NT2/D1 (cell line): ENCODE results near the gene PBRM1.
"Not testable (repeated sequence)": the region's sequence is repeated elsewhere in the genome, so short reads cannot be mapped to it uniquely, and the experiment has no call there.

Experiments used
- DNase-seq: peaks from one replicate; pipeline ENCODE4 v3.0.0-alpha.2; 2011; ENCODE audit warnings: low read depth, low spot score
- H3K27me3 ChIP-seq: 2 replicates; pipeline ENCODE4 v1.6.0; 2011; ENCODE audit warnings: mild to moderate bottlenecking; ENCODE audit not compliant: insufficient read length, insufficient read depth
- H3K36me3 ChIP-seq: 2 replicates; pipeline ENCODE4 v1.6.1; 2011; ENCODE audit warnings: mild to moderate bottlenecking, low read length, mixed read lengths; ENCODE audit not compliant: insufficient read depth, insufficient read length
- H3K4me1 ChIP-seq: 2 replicates; pipeline ENCODE4 v1.5.1; 2011; ENCODE audit not compliant: insufficient read depth, insufficient read length
- H3K4me3 ChIP-seq: 2 replicates; pipeline ENCODE4 v1.5.1; 2011; ENCODE audit warnings: low read depth; ENCODE audit not compliant: insufficient read length
- H3K9ac ChIP-seq: 2 replicates; pipeline ENCODE4 v1.6.0; 2011; ENCODE audit warnings: low read depth; ENCODE audit not compliant: insufficient read length
- H3K9me3 ChIP-seq: 2 replicates; pipeline ENCODE4 v1.5.1; 2011; ENCODE audit warnings: mild to moderate bottlenecking, low read length; ENCODE audit not compliant: insufficient read depth
- SUZ12 ChIP-seq: IDR thresholded peaks from 2 replicates; pipeline ENCODE4 v1.6.1; 2011; ENCODE audit not compliant: insufficient read length, insufficient read depth; ENCODE audit errors: extremely low read depth
- YY1 ChIP-seq: IDR thresholded peaks from 2 replicates; pipeline ENCODE4 v1.6.1; 2011; ENCODE audit not compliant: insufficient read length, insufficient read depth
- ZNF274 ChIP-seq: IDR thresholded peaks from 2 replicates; pipeline ENCODE4 v1.6.1; 2011; ENCODE audit warnings: mild to moderate bottlenecking, low read depth, low read length

The PBRM1 gene

GRCh38 chr3:52685709-52686691 is at the start of gene PBRM1, which contains the start of gene GNL3:
Gene PBRM1, minus strand, starts transcription at chr3:52685913.
Gene GNL3, plus strand, starts transcription at chr3:52686032. Its CDS starts 61 bp downstream, at chr3:52686093.
- peaks cover 56% of the 10 kb centered on the region for H3K36me3 ChIP-seq
- DNase-seq: peak; percentile 95
- TF ChIP-seq SUZ12: no peak
- TF ChIP-seq YY1: no peak
- no peak for TF ChIP-seq ZNF274

GRCh38 chr3:52733256-52733891 is 47.7 kb upstream of the PBRM1 start:
- Histone ChIP-seq H3K27me3 (no peaks in the 10 kb centered on the region), H3K36me3 (peaks cover 74% of the 10 kb centered on the region), H3K4me1 (no peaks in the 10 kb centered on the region), H3K4me3 (no peak overlapping the region), H3K9me3 (peaks cover 38% of the 10 kb centered on the region), H3K9ac (no peak overlapping the region)
- DNase-seq: no peak
- no peak for TF ChIP-seq YY1
- TF ChIP-seq ZNF274: peak; percentile 54

More at GRCh38 chr3:52685709-52686691, at the start of gene PBRM1, which contains the start of gene GNL3:
- Histone ChIP-seq H3K4me1 (peaks cover 2% of the 10 kb centered on the region), H3K27me3 (no peaks in the 10 kb centered on the region), H3K9me3 (no peaks in the 10 kb centered on the region), H3K4me3 (peak within 1 kb of the TSS; percentile 96), H3K9ac (peak within 1 kb of the TSS; percentile 94)

DNA sequence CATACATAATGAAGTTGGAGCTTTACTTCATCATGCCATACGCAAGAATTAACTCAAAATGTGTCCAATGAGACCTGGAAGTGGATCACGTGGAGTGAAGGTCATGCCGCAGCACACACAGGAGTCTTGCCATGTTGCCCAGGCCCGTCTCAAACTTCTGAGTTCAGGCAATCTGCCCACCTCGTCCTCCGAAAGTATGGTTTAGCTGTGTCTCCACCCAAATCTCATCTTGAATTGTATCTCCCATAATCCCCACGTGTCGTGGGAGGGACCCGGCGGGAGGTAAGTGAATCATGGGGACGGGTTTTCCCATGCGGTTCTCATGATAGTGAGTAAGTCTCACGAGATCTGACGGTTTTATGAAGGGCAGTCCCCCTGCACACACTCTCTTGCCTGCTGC is 45.9 kb upstream of the PBRM1 start:
- Histone ChIP-seq H3K4me3 (no peak overlapping the region), H3K9ac (no peak overlapping the region), H3K36me3 (peaks cover 60% of the 10 kb centered on the region), H3K27me3 (no peaks in the 10 kb centered on the region), H3K4me1 (no peaks in the 10 kb centered on the region), H3K9me3 (peaks cover 38% of the 10 kb centered on the region)
- no peak for DNase-seq
- TF ChIP-seq ZNF274 (no peak), SUZ12 (no peak), YY1 (no peak)

DNA sequence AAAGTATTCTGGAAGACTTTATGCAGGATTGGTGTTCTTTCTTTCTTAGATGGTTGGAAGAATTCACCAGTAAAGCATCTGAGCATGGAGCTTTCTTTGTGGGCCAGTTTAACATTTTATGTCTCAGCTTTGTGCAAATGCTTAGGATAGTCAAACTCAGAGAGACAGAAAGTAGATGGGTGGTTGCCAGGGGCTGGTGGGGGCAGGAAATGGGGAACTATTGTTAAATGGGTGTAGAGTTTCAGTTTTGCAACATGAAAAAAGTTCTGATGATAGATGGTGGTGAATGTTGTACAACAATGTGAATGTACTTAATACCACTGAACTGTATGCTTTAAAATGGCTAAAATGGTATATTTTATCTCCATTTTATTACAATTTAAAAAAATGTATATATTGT is 45.0 kb upstream of the PBRM1 start:
- no peak overlapping the region for H3K9ac ChIP-seq
- no peak for DNase-seq
- no peak overlapping the region for H3K4me3 ChIP-seq
- H3K4me1 ChIP-seq: no peaks in the 10 kb centered on the region
- peaks cover 37% of the 10 kb centered on the region for H3K9me3 ChIP-seq
- TF ChIP-seq SUZ12 (no peak), YY1 (no peak), ZNF274 (no peak)
- no peaks in the 10 kb centered on the region for H3K27me3 ChIP-seq
- peaks cover 51% of the 10 kb centered on the region for H3K36me3 ChIP-seq

DNA sequence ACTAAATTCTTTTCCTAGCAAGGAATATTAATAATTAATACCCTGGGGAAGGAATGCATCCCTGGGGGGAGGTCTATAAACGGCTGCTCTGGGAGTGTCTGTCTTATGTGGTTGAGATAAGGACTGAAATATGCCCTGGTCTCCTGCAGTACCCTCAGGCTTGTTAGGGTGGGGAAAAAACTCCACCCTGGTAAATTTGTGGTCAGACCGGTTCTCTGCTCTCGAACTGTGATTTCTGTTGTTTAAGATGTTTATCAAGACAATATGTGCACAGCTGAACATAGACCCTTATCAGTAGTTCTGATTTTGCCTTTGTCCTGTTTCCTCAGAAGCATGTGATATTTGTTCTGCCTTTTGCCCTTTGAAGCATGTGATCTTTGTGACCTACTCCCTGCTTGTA is 43.0 kb upstream of the PBRM1 start:
- not testable (repeated sequence) for H3K9ac ChIP-seq, H3K4me1 ChIP-seq, DNase-seq, H3K27me3 ChIP-seq, H3K4me3 ChIP-seq
- peaks cover 38% of the 10 kb centered on the region for H3K36me3 ChIP-seq
- H3K9me3 ChIP-seq: peaks cover 23% of the 10 kb centered on the region

GRCh38 chr3:52724511-52724910 is 38.8 kb upstream of the PBRM1 start:
- Histone ChIP-seq H3K36me3 (peaks cover 8% of the 10 kb centered on the region), H3K4me3 (no peak overlapping the region), H3K4me1 (no peaks in the 10 kb centered on the region), H3K9me3 (no peaks in the 10 kb centered on the region), H3K27me3 (no peaks in the 10 kb centered on the region), H3K9ac (no peak overlapping the region)
- DNase-seq: no peak
- no peak for TF ChIP-seq YY1
- TF ChIP-seq SUZ12: no peak
- no peak for TF ChIP-seq ZNF274

DNA sequence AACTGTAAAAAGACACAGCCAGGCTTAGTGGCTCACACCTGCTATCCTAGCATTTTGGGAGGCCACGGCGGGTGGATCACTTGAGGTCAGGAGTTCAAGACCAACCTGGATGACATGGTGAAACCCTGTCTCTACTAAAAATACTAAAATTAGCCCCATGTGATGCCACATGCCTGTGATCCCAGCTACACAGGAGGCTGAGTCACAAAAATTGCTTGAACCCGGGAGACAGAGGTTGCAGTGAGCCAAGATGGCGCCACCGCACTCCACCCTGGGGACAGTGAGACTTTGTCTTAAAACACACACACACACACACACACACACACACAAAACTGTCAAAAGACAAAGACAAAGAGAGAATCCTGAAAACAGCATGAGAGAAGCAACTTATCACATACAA is 38.2 kb upstream of the PBRM1 start:
- H3K4me3 ChIP-seq: no peak overlapping the region
- no peaks in the 10 kb centered on the region for H3K9me3 ChIP-seq
- TF ChIP-seq ZNF274 (no peak), SUZ12 (no peak), YY1 (no peak)
- H3K9ac ChIP-seq: no peak overlapping the region
- no peaks in the 10 kb centered on the region for H3K4me1 ChIP-seq
- no peaks in the 10 kb centered on the region for H3K27me3 ChIP-seq
- no peak for DNase-seq
- H3K36me3 ChIP-seq: peaks cover 8% of the 10 kb centered on the region
